ENCODE results near the gene CAB39L.

Gene CAB39L
- total RNA-seq = 14.0 to 19.3 reads per million in 2 donors

DNA sequence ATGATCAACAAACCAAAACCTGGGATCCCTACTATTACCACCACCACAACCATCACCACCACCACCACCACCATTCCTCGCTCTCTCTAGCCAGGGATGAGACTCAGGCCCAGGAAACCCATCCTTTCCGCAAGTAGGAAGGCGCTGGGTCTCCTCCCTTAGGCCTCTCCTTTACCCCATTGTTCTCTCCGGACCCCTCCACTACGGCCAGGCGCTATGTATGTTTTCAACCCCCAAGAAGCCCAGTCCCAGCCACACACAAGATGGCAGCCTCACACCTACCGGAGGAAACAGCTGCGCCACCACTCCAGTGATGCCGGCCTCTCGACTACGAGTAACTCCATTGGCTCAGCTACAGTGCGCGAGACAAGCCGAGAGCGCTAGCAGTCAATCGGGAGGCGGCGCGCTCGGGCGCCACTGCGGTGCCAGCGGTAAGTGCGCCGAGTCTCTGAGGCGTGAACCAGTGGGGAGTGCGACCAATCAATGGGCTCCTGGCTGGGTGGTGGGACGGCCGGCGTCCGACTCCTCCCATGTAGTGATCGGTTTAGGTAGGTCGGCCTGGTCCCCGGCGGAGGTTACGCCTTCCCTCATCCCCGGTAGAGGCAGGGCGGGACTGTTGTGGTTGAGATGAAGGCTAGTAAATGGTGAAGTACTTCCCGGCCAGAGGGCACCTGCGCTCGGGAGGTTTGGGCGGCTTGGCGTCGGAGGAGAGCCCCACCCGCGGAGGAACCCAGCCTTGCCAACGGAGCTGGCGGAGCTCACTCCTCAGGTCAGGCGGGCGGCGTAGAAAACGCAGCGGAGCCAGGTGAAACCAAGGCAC lies at the start of gene CAB39L, which contains the start of gene SETDB2:
CAB39L (minus strand) TSS at position 361 of the 820 bp plus-strand sequence. CDS start 61,154 bp downstream, outside the sequence.
SETDB2 (plus strand) TSS at position 571 of the 820 bp plus-strand sequence. CDS start 7,620 bp downstream, outside the sequence.
- peak; percentile 97 for DNase-seq

DNA sequence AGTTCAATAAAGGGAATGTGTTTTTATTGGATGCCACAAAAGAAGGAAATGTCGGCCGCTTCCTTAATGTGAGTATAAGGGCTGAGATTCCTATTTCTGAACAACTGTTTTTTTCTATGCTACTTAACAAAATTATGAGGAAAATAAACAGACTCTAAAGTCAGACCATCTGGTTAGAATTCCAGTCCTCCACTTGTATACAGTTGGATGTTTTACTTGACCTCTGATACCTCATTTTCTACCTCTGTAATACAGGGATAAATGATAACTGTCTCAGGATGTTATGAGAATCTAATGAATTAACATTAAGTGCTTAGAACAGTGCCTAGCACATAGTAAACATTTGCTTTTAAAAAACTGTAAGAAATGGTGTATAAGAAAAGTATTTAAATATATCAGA lies 44.7 kb upstream of the CAB39L start:
- DNase-seq = no peak

DNA sequence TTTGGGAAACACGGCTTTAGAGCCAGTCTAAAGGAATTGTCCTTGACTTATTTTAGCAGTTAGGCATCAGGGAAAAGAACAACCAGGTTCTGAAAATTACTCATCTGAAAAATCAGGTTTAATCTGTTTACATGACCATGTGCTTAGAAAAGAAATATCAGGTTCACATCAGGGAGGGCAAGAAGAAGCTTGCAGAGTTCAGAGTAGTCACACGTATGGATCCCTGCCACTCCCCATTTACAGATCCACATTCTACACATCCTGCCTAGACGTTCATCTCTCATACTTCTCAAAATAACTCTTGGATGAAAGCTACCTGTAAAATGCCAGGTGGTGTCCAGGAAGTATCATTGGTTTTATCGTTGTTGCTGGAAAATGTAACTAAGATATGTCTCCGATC lies 37.9 kb upstream of the CAB39L start:
- DNase-seq = no peak

DNA sequence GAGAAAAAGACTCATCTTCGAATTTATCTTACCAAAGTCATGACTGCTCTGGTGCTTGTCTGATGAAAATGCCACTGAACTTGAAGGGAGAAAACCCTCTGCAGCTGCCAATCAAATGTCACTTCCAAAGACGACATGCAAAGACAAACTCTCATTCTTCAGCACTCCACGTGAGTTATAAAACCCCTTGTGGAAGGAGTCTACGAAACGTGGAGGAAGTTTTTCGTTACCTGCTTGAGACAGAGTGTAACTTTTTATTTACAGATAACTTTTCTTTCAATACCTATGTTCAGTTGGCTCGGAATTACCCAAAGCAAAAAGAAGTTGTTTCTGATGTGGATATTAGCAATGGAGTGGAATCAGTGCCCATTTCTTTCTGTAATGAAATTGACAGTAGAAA lies 32.7 kb upstream of the CAB39L start:
- DNase-seq = no peak

DNA sequence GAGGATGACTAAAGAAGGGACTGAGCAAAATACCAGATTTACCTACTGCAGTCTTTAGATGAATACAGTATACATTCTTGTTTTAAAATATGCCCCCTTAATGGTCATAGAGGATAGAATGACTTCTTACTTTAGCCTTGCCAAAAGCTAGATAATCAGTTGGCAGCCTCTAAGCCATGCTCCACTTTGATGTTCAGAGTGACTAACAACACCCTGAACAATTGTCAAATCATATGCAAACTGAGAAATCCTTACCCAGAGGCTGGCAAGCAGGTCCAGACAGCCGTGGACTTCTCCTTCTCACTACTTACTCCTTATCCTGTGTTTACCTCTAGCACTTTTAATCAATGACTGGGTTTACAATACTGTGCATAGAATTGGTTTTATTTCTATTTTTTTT lies 28.3 kb upstream of the CAB39L start:
- DNase-seq = no peak

DNA sequence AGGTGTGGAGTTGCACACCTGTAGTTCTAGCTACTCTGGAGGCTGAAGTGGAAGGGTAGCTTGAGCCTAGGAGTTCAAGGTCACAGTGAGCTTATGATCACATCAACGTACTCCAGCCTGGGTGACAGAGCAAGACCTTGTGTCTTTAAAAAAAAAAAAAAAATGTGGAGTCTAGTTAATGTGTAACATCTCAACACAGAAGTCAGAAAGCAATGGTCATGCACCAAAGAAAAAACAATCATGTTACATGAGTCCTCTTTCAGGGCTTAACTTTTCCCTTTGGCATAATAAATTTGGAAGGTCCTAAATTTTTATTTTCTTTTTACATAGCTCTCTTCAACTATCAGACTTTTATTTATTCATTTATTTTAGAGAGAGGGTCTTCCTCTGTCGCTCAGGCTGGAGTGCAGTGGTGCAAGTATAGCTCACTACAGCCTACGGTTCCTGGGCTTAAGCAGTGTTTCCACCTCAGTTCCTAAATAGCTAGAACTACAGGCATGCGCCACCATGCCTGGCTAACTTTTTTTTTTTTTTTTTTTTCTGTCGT lies 22.5 kb upstream of the CAB39L start:
- no peak for DNase-seq

DNA sequence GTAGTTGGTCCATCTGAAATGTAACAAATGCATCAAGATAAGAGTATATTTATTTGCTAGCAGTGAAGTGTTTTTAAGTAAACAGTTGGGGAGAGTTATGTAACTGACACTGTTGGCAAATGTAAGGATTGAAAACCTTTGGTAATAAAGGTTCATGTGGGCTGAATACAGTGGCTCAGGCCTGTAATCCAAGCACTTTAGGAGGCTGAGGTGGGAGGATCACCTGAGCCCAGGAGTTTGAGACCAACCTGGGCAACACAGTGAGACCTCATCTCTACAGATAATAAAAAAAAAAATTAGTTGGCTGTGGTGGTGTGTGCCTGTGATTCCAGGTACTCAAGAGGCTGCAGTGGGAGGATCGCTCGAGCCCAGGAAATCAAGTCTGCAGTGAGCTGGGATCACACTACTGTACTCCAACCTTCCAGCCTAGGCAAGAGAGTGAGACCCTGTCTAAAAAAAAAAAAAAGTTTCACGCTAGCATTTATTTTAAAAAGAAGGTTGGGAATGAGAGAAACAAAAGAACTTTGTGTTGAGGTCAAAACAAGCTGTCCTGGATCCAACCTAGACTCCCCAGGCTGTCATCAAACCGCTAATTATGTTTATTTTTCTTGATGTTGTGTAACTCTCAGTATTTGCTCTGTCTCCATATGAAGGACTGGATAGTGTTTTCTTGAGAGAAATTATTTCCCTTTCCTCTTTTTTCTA lies 20.9 kb upstream of the CAB39L start:
- no peak for DNase-seq

DNA sequence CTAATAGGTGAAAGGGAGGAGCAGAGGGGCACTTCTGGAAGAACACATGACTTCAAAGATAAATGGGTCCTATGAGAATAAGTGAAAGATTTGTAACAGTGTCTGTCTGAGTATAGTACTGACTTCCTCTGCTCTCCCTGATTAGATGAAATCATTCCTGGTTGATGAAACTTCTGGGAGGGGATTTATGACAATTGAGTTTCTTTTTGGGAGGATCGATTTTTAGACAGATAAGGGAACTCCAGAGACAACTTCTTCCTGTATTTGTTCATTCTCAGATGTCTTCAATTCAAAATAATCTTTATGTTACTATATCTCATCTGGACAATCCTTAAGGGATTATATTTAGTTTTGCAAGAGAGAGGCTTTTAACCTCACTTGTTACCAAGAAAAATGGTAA lies 20.2 kb upstream of the CAB39L start:
- DNase-seq = no peak

DNA sequence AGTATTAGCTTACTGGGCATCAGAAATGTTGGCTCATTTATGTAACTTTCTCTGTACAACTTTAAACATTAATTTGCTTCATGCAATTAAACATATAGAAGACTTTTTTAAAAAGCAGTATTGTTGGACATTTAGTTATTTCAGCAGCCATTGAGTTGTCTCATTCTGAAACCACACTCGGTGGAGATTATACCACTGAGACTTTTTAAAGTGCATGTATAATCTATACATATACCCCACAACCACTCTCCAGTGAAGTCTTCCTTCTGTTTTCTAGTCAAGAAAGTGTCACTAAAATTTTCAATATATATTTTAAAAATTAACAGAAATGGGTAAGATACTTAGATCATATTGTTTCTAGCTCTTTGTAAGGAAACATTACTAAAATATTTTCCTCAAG lies 15.7 kb upstream of the CAB39L start:
- DNase-seq = no peak

DNA sequence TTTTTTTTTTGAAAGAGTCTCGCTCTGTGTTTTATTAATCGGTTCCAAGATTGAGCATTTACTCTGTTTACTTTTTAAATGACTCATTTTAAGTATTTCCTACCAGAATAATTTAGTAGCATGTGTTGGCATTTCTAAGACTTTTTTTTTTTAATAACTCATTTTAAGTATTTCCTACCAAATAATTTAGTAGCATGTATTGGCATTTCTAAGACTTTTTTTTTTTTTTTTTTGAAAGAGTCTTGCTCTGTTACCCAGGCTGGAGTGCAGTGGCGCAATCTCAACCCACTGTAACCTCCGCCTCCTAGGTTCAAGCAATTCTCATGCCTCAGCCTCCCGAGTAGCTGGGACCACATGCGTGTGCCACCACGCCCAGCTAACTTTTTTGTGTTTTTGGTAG lies 13.4 kb upstream of the CAB39L start:
- DNase-seq = no peak

DNA sequence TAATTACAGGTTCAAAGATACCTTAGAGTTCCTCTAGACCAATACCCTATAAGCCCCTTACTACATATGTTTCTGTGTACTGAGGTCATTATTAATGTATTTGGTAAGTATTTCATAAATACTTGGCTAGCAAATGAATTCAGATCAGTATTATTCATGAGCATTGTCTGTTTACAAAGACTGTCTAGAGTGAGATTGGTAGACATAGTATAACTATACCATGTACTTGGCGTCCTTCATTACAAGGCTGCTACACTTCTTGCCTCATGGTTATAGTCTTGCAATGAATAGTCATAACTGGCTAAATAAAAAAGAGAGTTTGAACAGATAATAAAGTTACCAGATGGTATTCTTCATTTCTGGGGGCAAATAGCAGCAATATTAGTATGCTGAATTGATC lies 12.3 kb upstream of the CAB39L start:
- no peak for DNase-seq

DNA sequence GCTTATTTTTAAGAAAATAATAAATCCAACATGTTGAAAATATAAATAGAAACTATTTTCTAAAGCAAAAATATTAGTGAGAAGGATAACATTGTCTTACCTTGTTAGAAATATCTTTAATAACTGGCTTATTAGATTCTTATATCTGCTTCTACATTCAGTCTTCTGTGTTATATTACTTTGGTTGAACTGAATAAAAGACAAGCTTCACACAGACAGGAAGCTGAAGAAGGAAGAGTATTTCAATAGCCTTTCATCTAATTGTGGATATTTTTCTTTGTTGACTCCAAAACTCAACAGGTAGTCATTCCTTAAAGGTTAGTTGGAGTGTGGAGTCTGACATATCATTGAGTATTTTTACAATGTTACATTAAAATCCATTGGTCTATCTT lies 11.1 kb upstream of the CAB39L start:
- DNase-seq = no peak

DNA sequence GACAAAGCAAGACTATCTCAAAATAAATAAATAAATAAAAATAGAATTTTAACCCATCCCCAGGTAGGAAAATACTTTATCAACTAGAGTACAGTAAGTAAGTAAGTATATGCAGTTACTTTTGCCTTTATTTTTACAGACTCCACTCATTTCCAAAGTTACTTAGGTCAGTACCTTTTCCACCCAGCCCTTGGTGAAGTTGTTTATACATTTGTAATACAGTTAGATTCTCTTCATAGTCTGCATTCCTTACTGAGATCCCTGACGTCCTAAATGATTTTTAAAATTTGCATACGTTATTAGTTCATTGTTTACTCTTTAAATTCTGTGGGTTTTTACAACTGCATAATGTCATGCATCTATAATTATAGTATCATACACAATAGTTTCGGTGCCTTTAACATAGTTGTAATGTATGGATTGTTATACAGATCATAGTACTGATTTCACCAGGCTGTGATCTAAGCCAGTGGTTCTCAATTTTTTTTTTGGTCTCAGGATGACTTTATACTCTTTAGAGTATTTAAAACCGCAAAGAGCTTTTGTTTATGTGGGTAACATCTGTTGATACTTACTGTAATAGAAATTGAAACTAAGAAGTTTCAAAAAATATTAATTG lies 10.6 kb upstream of the CAB39L start:
- DNase-seq = no peak

DNA sequence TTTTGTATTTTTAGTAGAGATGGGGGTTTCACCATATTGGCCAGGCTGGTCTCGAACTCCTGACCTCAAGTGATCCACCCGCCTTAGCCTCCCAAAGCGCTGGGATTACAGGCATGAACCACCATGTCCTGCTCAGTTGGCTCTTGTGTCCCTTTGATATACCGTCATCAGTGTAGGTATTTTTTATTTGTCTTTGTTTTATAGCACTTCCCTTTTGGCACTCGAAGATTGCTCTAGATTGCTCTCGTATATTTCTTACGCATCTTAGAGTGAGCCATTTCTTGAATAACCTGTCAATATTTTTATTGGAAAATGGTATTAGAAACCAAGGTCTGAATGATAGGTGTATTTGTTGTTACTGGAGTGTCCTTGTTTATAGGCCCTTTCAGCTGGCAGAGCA lies 9.6 kb upstream of the CAB39L start:
- DNase-seq = no peak

DNA sequence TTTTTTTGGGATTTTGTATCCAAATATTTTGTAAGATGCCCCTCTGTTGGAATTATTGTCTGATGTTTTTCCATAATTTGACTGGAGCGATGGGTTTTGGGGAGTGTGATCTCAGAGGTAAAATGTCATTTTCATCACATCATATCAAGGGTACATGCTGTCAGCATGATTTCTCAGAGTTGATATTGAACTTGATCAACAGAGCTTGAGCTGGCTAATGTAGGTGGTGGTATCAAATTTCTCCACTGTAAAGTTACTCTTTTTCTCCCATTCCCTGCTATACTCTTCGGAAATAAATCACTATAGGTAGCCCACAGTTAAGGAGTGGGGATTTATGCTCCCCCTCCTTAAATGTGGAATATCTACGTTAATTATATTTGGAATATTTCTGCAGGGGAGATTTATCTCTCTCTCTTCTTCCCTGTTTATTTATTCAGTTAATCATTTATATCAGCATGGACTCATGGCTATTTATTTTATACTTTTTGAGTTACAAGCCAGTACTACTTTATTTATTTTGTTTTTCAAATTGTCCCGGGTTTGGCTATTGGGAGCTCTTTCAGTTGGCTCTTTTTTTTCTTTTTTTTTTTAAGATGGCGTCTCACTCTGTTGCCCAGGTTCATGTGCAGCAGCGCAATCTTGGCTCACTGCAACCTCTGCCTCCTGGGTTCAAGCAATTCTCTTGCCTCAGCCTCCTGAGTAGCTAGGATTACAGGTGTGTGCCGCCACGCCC lies 9.0 kb upstream of the CAB39L start:
- DNase-seq = no peak

DNA sequence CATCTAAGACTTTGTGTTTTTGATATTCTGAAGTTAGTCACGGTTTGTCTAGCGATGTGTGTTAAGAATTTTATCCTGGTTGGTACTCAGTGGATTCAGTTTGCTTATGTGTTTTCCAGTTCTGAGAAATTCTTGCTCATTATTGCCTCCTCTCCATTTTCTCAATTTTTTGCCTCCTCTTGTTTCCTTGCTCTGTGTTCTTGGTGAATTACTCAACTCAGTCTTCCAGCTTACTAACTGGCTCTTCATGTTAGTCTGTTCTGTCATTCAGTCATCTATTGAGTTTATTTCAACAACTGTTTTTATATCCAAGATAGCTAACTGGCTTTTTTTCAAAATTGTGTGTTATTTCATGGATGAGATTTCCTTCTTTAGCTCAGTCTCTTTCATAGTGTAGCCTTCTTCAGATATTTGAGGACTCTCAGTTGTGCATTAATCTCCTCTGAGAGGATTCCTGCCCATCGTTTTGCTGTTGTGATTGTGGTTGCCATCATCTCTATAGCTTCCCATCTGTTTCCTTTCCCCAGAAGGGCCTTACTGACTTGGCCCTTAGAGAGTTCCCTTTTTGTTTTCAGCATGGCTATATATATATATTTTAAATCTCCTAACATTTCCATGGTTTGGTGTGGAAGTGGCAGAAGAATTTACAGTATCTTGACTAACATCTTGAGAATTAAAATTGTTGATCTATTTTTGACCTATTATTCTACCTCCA lies 6.4 kb upstream of the CAB39L start:
- DNase-seq = no peak

DNA sequence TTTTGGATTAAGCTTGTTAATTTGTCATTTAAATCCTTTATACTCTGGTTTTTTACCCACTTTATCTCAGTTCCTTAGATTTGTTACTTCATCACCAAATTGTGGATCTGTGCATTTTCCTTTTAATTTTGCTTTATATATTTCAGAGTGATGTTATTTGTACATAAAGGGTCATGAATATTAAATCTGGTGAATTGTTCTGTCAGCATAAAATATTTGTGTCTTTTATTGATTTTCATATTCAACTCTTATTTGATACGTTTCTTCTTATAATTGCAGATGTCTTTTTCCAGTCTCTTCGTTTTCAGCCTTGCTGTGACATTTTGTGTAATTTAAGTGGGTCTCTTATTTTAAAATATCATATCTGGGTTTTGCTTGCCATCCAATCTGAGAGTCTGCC lies 4.9 kb upstream of the CAB39L start:
- no peak for DNase-seq

DNA sequence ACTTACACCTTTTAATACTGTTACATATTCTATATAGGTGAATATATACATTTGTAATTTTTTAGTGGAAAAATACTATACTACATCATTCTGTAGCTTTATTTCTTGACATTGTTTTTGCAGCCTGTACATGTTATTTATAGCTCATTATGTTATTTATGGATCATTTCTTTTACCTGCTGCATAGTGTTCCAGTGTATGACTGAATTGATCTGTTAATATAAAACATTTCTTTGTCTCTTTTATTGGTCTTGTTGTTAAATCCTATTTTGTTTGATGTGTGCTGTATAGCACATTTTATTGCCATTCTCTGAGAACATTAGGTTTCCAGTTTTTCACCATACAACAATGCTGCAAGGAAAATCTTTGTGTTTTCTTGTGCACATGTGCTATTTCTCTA lies 2.6 kb upstream of the CAB39L start:
- no peak for DNase-seq

DNA sequence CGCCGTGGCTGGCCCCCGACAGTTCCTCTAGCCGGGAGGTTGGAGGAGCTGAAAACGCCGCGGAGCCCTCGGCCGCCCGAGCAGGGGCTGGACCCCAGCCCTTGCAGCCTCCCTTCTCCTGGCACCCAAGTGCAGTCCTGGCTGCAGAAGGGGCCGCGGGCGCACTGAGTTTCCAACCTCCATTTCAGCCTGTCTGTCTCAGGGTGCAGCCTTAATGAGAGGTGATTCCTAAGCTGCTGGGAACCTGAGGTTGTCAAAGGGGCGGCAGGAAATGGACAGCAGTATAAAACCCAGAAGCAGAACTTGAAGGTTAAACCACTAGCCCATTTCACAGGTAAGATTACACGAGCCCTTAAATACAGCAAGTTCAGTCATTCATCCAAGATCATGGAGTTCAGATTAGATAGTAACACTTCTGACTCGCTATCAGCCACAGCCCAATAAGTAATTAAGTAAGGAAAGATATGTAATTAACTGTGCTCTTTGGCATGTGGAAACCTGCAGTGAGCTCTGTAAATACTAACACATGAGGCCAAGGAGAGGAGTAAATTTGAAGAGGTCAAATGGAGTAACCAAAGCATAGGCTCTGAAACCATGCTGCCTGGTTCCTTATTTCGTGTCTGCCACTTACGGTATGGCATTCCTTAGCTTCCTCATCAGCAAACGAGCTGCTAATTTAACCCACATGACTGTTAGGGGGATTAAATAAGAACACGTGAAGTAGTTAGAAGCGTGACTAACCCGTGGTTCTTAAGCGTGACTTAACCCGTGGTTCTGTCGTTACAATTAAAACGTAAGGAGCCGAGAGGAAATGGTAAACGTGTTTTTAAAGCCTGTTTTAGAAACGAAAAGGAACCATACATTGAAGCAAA lies 896 bp upstream of the CAB39L start:
- no peak for DNase-seq

DNA sequence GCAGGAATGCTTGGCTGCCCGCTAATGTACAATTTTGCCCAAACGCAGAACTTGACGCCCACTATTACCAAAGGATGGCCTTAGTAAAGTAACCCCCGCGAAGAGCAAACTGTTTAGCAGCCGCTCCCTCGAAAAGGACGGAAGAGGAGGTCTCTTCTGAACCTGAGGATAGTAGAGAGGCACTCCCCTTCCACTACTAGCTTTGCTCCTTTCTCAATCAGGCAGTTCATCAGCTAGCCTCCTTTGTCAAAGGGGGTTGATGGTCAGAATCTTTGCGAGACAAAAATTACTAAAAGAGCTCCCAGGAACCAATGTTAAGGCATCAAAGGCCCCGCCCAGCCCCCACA lies 534 bp downstream of the CAB39L start:
- DNase-seq = no peak

DNA sequence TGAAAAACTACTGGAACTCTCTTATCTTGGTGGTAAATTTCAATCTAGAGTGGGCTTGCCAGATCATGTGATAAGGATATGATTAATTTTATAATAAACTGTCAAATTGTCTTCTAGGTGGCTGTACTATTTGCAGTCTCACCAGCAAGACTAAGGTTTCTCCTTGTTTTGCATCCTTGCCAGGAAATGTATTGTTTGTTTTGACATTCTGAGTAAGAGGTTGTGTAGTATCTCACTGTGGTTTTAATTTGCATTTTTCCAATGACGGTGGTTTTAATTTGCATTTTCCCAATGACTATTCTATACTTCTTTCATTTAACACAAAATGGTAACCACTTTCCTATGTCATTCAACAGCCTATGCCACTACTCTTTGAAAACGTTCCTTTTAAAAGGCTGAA lies 2.0 kb downstream of the CAB39L start:
- DNase-seq = no peak

All from activated gamma-delta T cell (primary cell).